ENCODE data around the gene RTN4R.

Gene RTN4R

GRCh38 chr22:20194681-20195593, 73.2 kb downstream of the RTN4R start:
- Mint-ChIP-seq H3K9me3 (no peaks in the 10 kb centered on the region), H3K27me3 (peaks cover 5% of the 10 kb centered on the region), H3K27ac (no peak overlapping the region), H3K4me1 (no peaks in the 10 kb centered on the region), H3K36me3 (no peaks in the 10 kb centered on the region), H3K4me3 (no peak overlapping the region)
- DNase-seq: no peak
- CTCF ChIA-PET: interaction anchor here (1.0 kb wide), 1 partner anchor 38 kb away, joined by 3 read pairs; no protein-coding TSS in a partner anchor

- peaks cover 5% of the 10 kb centered on the region for H3K27me3 Mint-ChIP-seq
- no peak for DNase-seq
- H3K36me3 Mint-ChIP-seq: no peaks in the 10 kb centered on the region
- H3K27ac Mint-ChIP-seq: no peak overlapping the region
- CTCF ChIA-PET: interaction anchor here (1.0 kb wide), 1 partner anchor 37 kb away, joined by 3 read pairs; no protein-coding TSS in a partner anchor
- H3K9me3 Mint-ChIP-seq: no peaks in the 10 kb centered on the region
- no peaks in the 10 kb centered on the region for H3K4me1 Mint-ChIP-seq
- no peak overlapping the region for H3K4me3 Mint-ChIP-seq
Observed at GRCh38 chr22:20193761-20194494, 74.2 kb downstream of the RTN4R start.

- peaks cover 4% of the 10 kb centered on the region for H3K27me3 Mint-ChIP-seq
- no peak overlapping the region for H3K4me3 Mint-ChIP-seq
- CTCF ChIA-PET: interaction anchor here (0.8 kb wide), 1 partner anchor 13 kb away, joined by 3 read pairs; no protein-coding TSS in a partner anchor
- no peaks in the 10 kb centered on the region for H3K9me3 Mint-ChIP-seq
- H3K4me1 Mint-ChIP-seq: no peaks in the 10 kb centered on the region
- H3K27ac Mint-ChIP-seq: no peak overlapping the region
- no peak for DNase-seq
- H3K36me3 Mint-ChIP-seq: no peaks in the 10 kb centered on the region
Observed at GRCh38 chr22:20192972-20193760, 75.0 kb downstream of the RTN4R start.

- CTCF ChIA-PET: interaction anchor here (0.8 kb wide), 1 partner anchor 14 kb away, joined by 3 read pairs; no protein-coding TSS in a partner anchor
- Mint-ChIP-seq H3K36me3 (no peaks in the 10 kb centered on the region), H3K4me1 (no peaks in the 10 kb centered on the region), H3K27me3 (no peaks in the 10 kb centered on the region), H3K4me3 (no peak overlapping the region), H3K27ac (no peak overlapping the region), H3K9me3 (no peaks in the 10 kb centered on the region)
- no peak for DNase-seq
Observed at GRCh38 chr22:20192293-20192971, 75.7 kb downstream of the RTN4R start.

- Mint-ChIP-seq H3K4me1 (no peaks in the 10 kb centered on the region), H3K4me3 (no peak overlapping the region), H3K27me3 (no peaks in the 10 kb centered on the region), H3K9me3 (no peaks in the 10 kb centered on the region), H3K36me3 (no peaks in the 10 kb centered on the region), H3K27ac (no peak overlapping the region)
- CTCF ChIA-PET: no interaction called here
- DNase-seq: no peak
Observed at GRCh38 chr22:20191803-20192202, 76.3 kb downstream of the RTN4R start.
